Upper lobe of right lung (tissue), 1 donor: ENCODE data around the gene P2RX2. TPM values are rescaled to one million over a fixed set of nuclear protein-coding genes. Genes with fewer than 3 reads are reported as not detected.

Source experiments
- ATAC-seq: fragments of 200-7000 bp; cut with Tn5 transposase; one replicate; pipeline ENCODE4 v1.9.1; 2020; ENCODE audit warnings: mild to moderate bottlenecking, moderate library complexity
- DNase-seq: peaks from one replicate; pipeline ENCODE4 v3.0.0-alpha.2; 2020
- H3K27ac ChIP-seq: fragments of 200-600 bp; one replicate; pipeline ENCODE4 v1.8.0; 2022
- H3K27me3 ChIP-seq: fragments of 200-600 bp; one replicate; pipeline ENCODE4 v1.8.0; 2022; ENCODE audit warnings: mild to moderate bottlenecking
- H3K36me3 ChIP-seq: fragments of 200-600 bp; one replicate; pipeline ENCODE4 v1.8.0; 2022
- H3K4me1 ChIP-seq: fragments of 200-600 bp; one replicate; pipeline ENCODE4 v1.8.0; 2022
- H3K4me3 ChIP-seq: fragments of 200-600 bp; one replicate; pipeline ENCODE4 v1.8.0; 2022; ENCODE audit warnings: mild to moderate bottlenecking
- H3K9me3 ChIP-seq: fragments of 200-600 bp; one replicate; pipeline ENCODE4 v1.8.0; 2022
- intact Hi-C: fragments of 100-400 bp; cut with DNase I; formaldehyde crosslinking; loops from one replicate; pipeline ENCODE4 v1.11.0; 2022
- total RNA-seq: library from RNA; stranded (reverse); fragmentation: NEBNext Ultra II Directional; extraction: Animal tissue kit (Norgen Biotek cat#: 25700); gene quantifications from one replicate; pipeline ENCODE4 v1.2.1, GENCODE V29; 2021
- TF ChIP-seq, protein P1 (sequence below): fragments of 200-600 bp; IDR thresholded peaks from one replicate; pipeline ENCODE4 v1.8.0; 2022; ENCODE audit warnings: antibody characterized with exemption
- donor health status: DM: no; HTN: yes; CAD: no; lungs with severe emphysema.

P2RX2 gene
- total RNA-seq, 1 donor from 2014 or later = 0.55 TPM

- ATAC-seq = peak; percentile 9
- intact Hi-C loops = no loop called here
- TF ChIP-seq, protein P1, sequence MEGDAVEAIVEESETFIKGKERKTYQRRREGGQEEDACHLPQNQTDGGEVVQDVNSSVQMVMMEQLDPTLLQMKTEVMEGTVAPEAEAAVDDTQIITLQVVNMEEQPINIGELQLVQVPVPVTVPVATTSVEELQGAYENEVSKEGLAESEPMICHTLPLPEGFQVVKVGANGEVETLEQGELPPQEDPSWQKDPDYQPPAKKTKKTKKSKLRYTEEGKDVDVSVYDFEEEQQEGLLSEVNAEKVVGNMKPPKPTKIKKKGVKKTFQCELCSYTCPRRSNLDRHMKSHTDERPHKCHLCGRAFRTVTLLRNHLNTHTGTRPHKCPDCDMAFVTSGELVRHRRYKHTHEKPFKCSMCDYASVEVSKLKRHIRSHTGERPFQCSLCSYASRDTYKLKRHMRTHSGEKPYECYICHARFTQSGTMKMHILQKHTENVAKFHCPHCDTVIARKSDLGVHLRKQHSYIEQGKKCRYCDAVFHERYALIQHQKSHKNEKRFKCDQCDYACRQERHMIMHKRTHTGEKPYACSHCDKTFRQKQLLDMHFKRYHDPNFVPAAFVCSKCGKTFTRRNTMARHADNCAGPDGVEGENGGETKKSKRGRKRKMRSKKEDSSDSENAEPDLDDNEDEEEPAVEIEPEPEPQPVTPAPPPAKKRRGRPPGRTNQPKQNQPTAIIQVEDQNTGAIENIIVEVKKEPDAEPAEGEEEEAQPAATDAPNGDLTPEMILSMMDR = no peak
- Histone ChIP-seq H3K4me1 (no peaks in the 10 kb centered on the region), H3K4me3 (no peak overlapping the region), H3K27ac (no peak overlapping the region), H3K27me3 (no peaks in the 10 kb centered on the region), H3K36me3 (peaks cover 51% of the 10 kb centered on the region), H3K9me3 (no peaks in the 10 kb centered on the region)
- DNase-seq = no peak
These were observed 12.1 kb downstream of the P2RX2 start for GRCh38 chr12:132630672-132631071.

DNA sequence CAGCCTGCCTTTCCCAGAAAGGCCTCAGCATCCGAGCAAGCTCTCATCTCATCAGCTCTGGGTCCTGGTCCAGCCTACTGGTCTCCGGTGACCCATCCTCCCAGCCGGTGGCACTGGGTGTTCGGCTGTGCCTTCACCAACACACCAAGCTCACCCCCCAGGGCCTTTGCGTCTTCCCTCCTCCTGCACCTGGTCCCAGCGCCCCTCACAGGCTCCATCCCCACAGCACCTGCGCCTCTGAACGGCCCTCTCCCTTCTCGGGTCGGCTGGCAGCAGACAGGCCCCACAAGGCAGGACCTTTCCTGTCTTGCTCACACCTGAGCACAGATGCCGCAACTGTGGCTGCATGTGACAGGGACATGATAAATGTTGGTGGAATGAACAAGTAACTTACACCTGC lies 13.1 kb downstream of the P2RX2 start:
- DNase-seq = no peak
- no peak for ATAC-seq
- peaks cover 51% of the 10 kb centered on the region for H3K36me3 ChIP-seq
- TF ChIP-seq, protein P1 = no peak
- H3K27me3 ChIP-seq = no peaks in the 10 kb centered on the region
- H3K27ac ChIP-seq = no peak overlapping the region
- intact Hi-C loops = no loop called here
- H3K4me1 ChIP-seq = no peaks in the 10 kb centered on the region
- no peak overlapping the region for H3K4me3 ChIP-seq
- H3K9me3 ChIP-seq = no peaks in the 10 kb centered on the region

DNA sequence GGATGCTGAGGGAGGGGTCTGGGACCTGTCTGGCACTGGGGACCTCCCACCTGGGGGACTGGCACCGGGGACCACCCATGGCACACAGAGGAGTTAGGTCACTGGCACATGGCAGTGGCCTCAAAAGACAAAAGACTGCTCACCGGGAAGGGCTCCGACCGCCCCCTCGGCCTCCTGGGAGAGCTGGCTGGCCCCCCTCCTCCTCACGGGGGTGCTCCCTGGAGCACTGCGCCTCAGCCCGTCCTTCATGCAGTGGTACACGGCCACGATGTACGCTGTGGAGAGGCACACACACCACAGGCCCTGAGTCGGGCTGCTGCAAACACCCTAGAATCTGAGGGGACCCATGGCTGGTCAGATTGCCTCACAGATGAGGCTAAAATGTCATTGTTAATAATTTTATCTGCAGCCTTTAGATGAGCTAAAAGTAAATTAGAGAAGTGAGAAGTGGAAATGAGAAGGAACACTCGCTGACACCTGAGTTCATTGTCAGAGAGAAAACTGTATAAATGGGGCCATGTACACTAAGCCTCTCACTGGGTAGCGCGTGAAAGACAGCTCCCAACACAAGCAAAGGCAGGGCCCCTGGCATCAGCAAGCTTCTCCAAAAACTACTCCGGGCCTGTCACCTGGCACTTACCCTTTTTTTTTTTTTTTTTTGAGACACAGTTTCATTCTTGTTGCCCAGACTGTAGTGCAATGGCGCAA lies 14.1 kb downstream of the P2RX2 start:
- no peaks in the 10 kb centered on the region for H3K27me3 ChIP-seq
- ATAC-seq (no peak), DNase-seq (no peak)
- H3K27ac ChIP-seq = no peak overlapping the region
- TF ChIP-seq, protein P1 = no peak
- no peaks in the 10 kb centered on the region for H3K4me1 ChIP-seq
- intact Hi-C loops = no loop called here
- peaks cover 61% of the 10 kb centered on the region for H3K36me3 ChIP-seq
- H3K9me3 ChIP-seq = no peaks in the 10 kb centered on the region
- no peak overlapping the region for H3K4me3 ChIP-seq

DNA sequence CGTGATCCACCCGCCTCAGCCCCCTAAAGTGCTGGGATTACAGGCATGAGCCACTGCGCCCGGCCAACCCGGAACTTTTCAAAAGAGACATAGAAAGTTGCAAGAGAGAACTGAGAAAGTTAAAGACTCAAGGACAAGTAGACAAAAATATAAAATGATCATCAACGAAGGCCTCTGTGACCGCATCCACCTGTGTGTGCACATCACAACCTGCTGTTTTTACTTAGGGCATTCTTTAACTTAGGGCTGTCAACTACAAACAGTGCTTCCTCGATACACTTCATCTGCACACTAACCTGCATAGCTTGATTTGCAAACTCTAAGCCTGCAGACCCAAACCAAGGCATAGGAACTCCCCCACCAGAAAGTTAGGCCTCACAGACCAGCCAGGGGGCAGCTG lies 14.8 kb downstream of the P2RX2 start:
- Histone ChIP-seq H3K4me3 (no peak overlapping the region), H3K27ac (no peak overlapping the region), H3K27me3 (no peaks in the 10 kb centered on the region), H3K4me1 (no peaks in the 10 kb centered on the region), H3K9me3 (no peaks in the 10 kb centered on the region), H3K36me3 (peaks cover 65% of the 10 kb centered on the region)
- no peak for ATAC-seq
- no peak for DNase-seq
- TF ChIP-seq, protein P1 = no peak
- intact Hi-C loops = no loop called here

- peaks cover 66% of the 10 kb centered on the region for H3K36me3 ChIP-seq
- intact Hi-C loops = no loop called here
These were observed 15.3 kb downstream of the P2RX2 start for GRCh38 chr12:132633901-132634300.

More at GRCh38 chr12:132633901-132634300, 15.3 kb downstream of the P2RX2 start:
- ATAC-seq (no peak), DNase-seq (no peak)
- TF ChIP-seq, protein P1 = no peak
- no peak overlapping the region for H3K4me3 ChIP-seq
- no peaks in the 10 kb centered on the region for H3K27me3 ChIP-seq
- H3K27ac ChIP-seq = no peak overlapping the region
- no peaks in the 10 kb centered on the region for H3K4me1 ChIP-seq
- no peaks in the 10 kb centered on the region for H3K9me3 ChIP-seq
